Activated B cell treated with CpG ODN at 0.5 μM for 24 hours (primary cell): ENCODE results near the gene FAM187B. TPM values are rescaled to one million over a fixed set of nuclear protein-coding genes. Genes with fewer than 3 reads are reported as not detected.

Experiments used
- ATAC-seq: fragments of 200-7000 bp; cut with Tn5 transposase; one replicate; pipeline ENCODE4 v1.10.0; 2021; ENCODE audit warnings: low read depth, mild to moderate bottlenecking, moderate library complexity
- CTCF ChIA-PET: fragments of 350-600 bp; sonication (Branson Sonifier 250); formaldehyde crosslinking; loops from one replicate; lab custom pipeline; 2021; ENCODE audit warnings: antibody characterized with exemption; lab: Charles Lee
- POLR2A ChIA-PET: fragments of 350-600 bp; sonication (Branson Sonifier 250); formaldehyde crosslinking; loops from one replicate; lab custom pipeline; 2021; ENCODE audit warnings: antibody characterized with exemption; lab: Charles Lee
- DNase-seq: peaks from one replicate; pipeline ENCODE4 v3.0.0; 2022
- H3K27ac Mint-ChIP-seq: one replicate; pipeline ENCODE4 v1.8.0; 2020; ENCODE audit warnings: mixed read lengths
- H3K27me3 Mint-ChIP-seq: one replicate; pipeline ENCODE4 v1.8.0; 2021; ENCODE audit warnings: mixed read lengths
- H3K36me3 Mint-ChIP-seq: one replicate; pipeline ENCODE4 v1.8.0; 2021; ENCODE audit warnings: low read depth, mixed read lengths
- H3K4me1 Mint-ChIP-seq: one replicate; pipeline ENCODE4 v1.8.0; 2021; ENCODE audit warnings: mixed read lengths
- H3K4me3 Mint-ChIP-seq: one replicate; pipeline ENCODE4 v1.8.0; 2020; ENCODE audit warnings: mild to moderate bottlenecking, mixed read lengths
- H3K9me3 Mint-ChIP-seq: one replicate; pipeline ENCODE4 v1.8.0; 2020; ENCODE audit warnings: mixed read lengths
- intact Hi-C: fragments of 100-400 bp; cut with micrococcal nuclease; formaldehyde crosslinking; loops from one replicate; pipeline ENCODE4 v1.15.1; 2024
- total RNA-seq: library from RNA; stranded (reverse); gene quantifications from 2 replicates; pipeline ENCODE4 v1.2.3, GENCODE V29; 2022
- TF ChIP-seq, protein P1 (sequence below): fragments of 200-600 bp; IDR thresholded peaks from one replicate; pipeline ENCODE4 v1.8.0; 2022; ENCODE audit warnings: antibody characterized with exemption, mild to moderate bottlenecking

The FAM187B gene
- total RNA-seq, 1 donor from 2014 or later = not detected

DNA sequence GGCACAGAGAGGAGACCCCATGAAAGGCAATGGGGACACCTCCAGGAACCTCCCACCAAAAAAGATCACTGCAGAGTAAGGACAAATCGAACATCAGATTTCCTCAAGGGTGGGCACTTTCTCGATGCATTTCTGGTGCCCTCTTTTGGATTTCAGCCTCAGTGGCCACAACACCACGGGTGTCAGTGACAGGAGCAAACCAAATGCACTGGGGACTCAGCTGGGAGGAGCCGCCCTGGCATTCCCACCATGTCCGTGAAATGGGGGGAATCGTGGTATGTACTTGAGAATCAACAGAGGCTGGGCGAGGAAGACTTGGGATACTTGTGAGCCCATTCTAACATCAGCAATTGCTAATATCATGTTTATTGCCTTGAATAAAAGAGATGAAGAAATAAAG lies 16.3 kb downstream of the FAM187B start:
- no peak for ATAC-seq
- ChIA-PET POLR2A (interaction anchor here (0.8 to 6.8 kb wide), 13 partner anchors 9 to 533 kb away, joined by 3 to 63 read pairs (median 4); partner anchors contain the start of genes FXYD5, FXYD7, PSENEN and U2AF1L4), CTCF (interaction anchor here (0.8 to 1.5 kb wide), 5 partner anchors 11 to 69 kb away, joined by 3 to 4 read pairs (median 3); partner anchors contain the start of gene FXYD7)
- Mint-ChIP-seq H3K27me3 (no peaks in the 10 kb centered on the region), H3K4me3 (peak overlapping the region; percentile 64), H3K36me3 (no peaks in the 10 kb centered on the region), H3K4me1 (peaks cover 90% of the 10 kb centered on the region), H3K9me3 (peaks cover 3% of the 10 kb centered on the region), H3K27ac (peak overlapping the region; percentile 98)
- no peak for DNase-seq
- intact Hi-C loops = loop anchor here (5.0 kb wide), 2 partner anchors 250 to 690 kb away; partner anchors contain the start of genes HCST and NFKBID
- TF ChIP-seq, protein P1, sequence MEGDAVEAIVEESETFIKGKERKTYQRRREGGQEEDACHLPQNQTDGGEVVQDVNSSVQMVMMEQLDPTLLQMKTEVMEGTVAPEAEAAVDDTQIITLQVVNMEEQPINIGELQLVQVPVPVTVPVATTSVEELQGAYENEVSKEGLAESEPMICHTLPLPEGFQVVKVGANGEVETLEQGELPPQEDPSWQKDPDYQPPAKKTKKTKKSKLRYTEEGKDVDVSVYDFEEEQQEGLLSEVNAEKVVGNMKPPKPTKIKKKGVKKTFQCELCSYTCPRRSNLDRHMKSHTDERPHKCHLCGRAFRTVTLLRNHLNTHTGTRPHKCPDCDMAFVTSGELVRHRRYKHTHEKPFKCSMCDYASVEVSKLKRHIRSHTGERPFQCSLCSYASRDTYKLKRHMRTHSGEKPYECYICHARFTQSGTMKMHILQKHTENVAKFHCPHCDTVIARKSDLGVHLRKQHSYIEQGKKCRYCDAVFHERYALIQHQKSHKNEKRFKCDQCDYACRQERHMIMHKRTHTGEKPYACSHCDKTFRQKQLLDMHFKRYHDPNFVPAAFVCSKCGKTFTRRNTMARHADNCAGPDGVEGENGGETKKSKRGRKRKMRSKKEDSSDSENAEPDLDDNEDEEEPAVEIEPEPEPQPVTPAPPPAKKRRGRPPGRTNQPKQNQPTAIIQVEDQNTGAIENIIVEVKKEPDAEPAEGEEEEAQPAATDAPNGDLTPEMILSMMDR = no peak

DNA sequence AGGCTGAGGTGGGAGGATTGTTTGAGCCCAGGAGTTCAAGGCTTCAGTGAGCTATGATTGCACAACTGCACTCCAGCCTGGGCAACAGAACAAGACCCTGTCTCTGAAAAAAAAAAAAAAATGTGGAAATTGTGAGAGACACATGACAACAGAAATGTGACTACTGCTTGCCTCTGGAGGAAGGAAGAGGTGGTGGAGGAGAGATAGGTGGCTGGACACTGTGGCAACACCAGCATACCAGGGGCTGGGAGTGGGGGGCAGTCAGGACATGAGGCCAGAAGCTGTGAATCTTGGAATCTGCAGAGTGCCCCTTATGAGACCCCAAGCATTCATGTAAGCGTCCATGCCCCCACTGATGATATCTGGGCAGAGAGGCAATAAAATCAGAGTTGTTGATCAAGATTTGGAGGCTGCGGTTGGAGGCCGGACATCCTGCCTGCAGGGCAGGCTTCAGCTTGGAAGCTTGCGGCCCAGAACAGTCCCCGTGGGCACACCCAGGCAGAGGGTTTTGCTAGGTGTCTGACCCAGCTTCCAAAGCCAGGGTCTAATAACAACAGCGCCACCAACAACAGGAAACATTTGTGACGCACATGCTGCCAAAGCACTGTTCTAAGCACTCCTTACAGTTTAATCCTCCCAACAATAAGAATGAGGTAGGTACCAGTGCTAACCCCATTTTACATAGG lies 16.9 kb downstream of the FAM187B start:
- no peaks in the 10 kb centered on the region for H3K27me3 Mint-ChIP-seq
- POLR2A ChIA-PET = interaction anchor here (0.6 to 6.8 kb wide), 18 partner anchors 8 to 534 kb away, joined by 3 to 63 read pairs (median 4); partner anchors contain the start of genes FFAR1, FXYD5, FXYD7 and PSENEN
- CTCF ChIA-PET = interaction anchor here (0.8 to 1.8 kb wide), 6 partner anchors 11 to 70 kb away, joined by 3 to 5 read pairs (median 3); partner anchors contain the start of gene FXYD7
- TF ChIP-seq, protein P1 = no peak
- no peak for DNase-seq
- no peaks in the 10 kb centered on the region for H3K36me3 Mint-ChIP-seq
- peaks cover 93% of the 10 kb centered on the region for H3K4me1 Mint-ChIP-seq
- peak overlapping the region; percentile 98 for H3K27ac Mint-ChIP-seq
- intact Hi-C loops = loop anchor here (5.0 kb wide), 2 partner anchors 251 to 691 kb away; partner anchors contain the start of genes HCST and NFKBID
- H3K9me3 Mint-ChIP-seq = peaks cover 3% of the 10 kb centered on the region
- peak overlapping the region; percentile 64 for H3K4me3 Mint-ChIP-seq
- peak; percentile 22 for ATAC-seq

DNA sequence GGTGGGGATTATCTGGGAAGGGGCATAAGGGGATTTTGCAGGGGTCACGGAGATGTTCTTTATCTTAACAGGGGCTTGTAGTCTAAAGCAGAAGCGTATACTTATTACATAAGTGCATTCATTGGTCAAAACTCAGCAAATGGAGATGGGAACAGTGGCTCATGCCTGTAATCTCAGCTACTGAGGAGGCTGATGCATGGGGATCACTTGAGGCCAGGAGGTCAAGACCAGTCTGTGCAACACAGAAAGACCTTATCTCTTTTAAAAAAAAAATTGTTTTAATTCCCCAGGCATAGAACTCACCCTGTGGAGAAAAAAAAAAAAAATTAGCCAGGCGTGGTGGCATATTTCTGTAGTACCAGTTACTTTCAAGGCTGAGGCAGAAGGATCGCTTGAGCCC lies 18.9 kb downstream of the FAM187B start:
- intact Hi-C loops = loop anchor here (5.0 kb wide), 3 partner anchors 37 to 693 kb away; partner anchors contain the start of genes HCST and NFKBID
- H3K36me3 Mint-ChIP-seq = no peaks in the 10 kb centered on the region
- peaks cover 3% of the 10 kb centered on the region for H3K9me3 Mint-ChIP-seq
- peaks cover 93% of the 10 kb centered on the region for H3K4me1 Mint-ChIP-seq
- POLR2A ChIA-PET = interaction anchor here (2.5 kb wide), 1 partner anchor 68 kb away, joined by 12 read pairs; the partner anchor contains the start of gene FXYD7
- peak overlapping the region; percentile 85 for H3K27ac Mint-ChIP-seq
- H3K4me3 Mint-ChIP-seq = no peak overlapping the region
- DNase-seq = no peak
- ATAC-seq = no peak
- TF ChIP-seq, protein P1 = no peak
- H3K27me3 Mint-ChIP-seq = no peaks in the 10 kb centered on the region
- CTCF ChIA-PET = interaction anchor here (1.8 kb wide), 1 partner anchor 67 kb away, joined by 5 read pairs; no protein-coding TSS in a partner anchor

DNA sequence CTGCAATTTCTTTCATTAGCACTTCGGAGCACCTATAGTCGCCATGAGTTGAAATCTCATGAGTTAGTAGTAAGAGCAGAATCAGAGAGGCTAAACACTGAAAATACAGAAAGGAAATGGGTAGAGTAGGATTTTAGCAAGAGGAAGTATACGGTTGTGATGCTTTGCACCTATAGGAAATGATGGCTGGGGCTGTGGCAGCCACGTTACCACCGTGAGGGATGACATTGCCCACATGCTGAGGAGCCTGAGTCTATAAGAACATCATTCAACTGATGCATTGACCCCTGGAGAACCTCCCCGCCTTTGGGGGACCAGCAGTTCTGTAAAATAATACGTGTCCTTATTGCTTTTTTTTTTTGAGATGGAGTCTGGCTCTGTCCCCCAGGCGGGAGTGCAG lies 20.4 kb downstream of the FAM187B start:
- ChIA-PET CTCF (no interaction called here), POLR2A (interaction anchor here (0.9 to 3.3 kb wide), 4 partner anchors 40 to 66 kb away, joined by 3 to 33 read pairs (median 18); partner anchors contain the start of gene FXYD5)
- DNase-seq (no peak), ATAC-seq (no peak)
- Mint-ChIP-seq H3K4me1 (peaks cover 93% of the 10 kb centered on the region), H3K36me3 (no peaks in the 10 kb centered on the region), H3K27me3 (no peaks in the 10 kb centered on the region), H3K27ac (peak overlapping the region; percentile 98), H3K4me3 (no peak overlapping the region), H3K9me3 (peaks cover 3% of the 10 kb centered on the region)
- intact Hi-C loops = loop anchor here (5.0 kb wide), 1 partner anchor 36 kb away; no protein-coding TSS in a partner anchor
- TF ChIP-seq, protein P1 = no peak
